NCI-H1694 (cell line): ENCODE data around the gene DACH2.

Experiments
- DNase-seq: peaks from one replicate; lab custom pipeline; 2025; lab: John Stamatoyannopoulos, UW

DACH2 gene

DNA sequence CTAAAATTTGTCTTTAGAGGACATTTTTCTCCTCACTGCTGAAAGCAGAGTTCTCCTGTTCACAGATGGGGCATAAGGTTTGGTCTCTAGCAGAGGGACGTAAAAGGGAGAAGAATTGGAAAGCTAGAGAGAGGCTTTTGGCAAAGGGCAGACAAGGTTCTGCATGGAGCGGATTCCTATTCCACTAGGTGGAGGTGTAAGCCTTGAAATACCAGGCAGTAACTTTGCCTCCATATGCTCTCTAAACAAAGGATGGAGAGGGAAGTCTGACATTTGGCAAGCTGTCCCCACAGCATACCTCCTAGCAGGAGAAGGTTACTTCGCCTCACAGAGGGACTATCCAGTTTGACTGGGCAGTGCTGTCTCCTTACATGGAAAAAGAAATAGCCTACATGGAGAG is 174.7 kb downstream of the DACH2 start:
- no peak for DNase-seq

DNA sequence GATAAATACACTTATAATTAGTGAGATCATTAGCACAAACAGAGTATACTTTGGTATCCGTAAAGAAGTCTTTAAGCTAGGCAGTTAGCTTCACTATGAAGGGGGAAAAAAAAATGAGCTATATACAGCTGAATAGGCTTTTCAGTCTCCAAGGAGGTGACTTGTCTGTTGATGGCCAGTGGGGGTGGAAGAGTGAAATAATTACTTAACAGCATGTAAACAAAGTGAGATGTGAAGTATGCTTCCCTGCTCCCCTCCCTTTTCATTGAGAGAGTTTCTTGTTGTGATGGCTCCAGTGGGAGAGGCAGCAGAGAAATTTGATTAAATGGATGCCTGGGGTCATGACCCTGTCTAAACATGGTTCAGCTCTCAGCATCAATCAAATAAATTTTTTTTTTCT is 180.9 kb downstream of the DACH2 start:
- DNase-seq, result no peak

DNA sequence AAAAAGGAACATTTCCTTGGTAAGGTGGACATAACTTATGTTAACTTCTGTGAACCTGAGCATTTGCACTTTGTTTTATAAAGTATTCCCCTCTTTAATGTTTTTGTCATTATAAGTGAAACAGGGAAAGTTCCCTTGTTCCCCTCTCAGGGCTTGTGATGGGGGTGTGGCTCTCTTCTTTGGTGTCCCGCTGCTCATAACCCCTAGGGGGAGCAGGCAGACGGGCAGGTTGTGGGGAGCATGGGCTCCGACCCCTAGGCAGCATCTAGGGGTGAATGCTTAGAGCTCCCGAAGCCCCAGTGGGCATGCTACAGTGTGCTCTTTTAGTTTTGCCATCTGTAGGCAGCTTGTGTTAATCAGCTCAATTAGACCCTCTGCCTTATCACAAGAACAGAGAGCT is 200.4 kb downstream of the DACH2 start:
- no peak for DNase-seq

DNA sequence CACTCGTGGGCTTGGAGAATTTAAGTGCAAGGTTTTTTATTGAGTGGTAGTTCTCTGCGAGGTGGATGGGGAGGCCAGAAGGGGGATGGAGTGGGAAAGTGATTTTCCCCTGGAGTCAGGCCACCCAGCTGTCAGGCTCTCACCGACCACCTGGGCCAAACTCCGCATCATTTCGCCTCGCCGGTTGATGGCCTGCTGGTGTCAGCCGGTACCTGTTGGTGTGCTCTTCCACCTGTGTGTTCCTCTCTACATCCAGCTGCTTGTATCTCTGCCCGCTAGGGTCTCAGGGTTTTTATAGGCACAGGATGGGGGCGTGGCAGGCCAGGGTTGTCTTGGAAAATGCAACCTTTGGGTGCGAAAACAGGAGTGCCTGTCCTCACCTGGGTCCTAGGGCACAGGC is 200.9 kb downstream of the DACH2 start:
- no peak for DNase-seq

DNA sequence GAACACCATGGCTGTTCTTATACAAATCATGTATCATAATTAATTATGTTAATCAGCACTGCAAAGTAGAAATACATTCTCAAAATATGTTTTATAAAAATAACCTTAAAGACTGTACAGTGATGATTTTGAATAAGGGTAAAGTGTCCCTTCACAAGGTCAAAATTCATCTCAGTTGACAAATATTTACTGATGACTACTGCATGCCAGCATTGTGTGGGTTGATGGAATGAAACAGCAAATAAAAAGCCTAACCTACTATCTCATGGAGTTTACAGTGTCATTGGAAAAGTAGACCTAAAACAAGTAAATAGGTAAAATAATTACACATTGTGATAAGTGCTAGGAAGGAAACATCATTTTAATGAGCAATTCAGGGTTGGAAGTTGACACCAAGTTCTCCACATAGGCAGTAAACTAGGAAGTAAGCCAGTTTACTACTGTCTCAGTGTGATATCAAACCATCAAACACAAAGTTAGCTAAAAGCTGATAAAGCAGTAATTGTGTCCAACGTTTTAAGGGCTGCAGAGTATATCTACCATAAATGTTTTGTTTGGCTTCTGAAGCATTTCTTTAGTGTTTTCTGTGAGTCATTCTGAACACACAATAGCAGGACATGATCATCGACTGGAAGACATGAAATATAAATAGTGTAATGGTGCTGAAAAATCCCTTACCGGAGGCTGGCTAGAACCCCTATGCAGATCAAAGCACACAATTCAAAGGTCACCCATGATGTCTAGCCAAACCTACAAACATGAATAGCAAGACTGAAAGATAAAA is 221.8 kb downstream of the DACH2 start:
- no peak for DNase-seq

DNA sequence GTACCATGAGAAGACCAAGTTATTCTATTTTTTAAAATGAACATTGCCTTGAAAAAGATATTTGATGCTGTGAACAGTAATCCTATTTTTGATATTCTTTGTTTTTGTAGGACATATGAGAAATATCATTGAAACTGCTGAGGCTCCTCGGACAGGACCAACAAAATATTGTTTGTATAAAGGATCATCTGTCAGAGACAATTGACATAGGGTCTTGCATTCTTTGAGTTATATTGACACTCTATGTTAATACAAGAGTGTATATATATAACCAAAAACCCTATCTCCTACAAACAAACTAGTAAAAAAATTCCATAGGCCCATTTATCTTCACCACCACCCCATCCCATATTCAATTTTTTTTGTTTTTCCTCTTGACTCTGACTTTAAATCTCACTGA is 222.7 kb downstream of the DACH2 start:
- no peak for DNase-seq

DNA sequence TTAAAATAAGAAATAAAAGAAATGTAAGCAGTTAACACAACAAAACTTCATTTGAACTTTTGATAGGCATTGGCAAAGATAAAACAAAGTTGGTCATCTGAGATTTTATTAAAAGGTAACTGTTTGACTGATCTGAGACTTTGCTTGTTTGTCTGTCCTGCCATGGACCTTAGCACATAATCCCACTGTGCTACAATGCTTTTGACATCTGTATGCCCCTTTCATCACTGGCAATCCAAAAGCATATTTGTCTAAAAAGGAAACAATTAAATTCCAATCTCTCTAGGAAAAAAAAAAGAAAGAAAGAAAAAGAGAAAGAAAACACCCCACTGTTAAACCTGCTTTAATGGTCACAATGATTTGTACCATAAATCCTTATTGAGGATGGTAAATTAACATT is 231.0 kb downstream of the DACH2 start:
- DNase-seq, result no peak

DNA sequence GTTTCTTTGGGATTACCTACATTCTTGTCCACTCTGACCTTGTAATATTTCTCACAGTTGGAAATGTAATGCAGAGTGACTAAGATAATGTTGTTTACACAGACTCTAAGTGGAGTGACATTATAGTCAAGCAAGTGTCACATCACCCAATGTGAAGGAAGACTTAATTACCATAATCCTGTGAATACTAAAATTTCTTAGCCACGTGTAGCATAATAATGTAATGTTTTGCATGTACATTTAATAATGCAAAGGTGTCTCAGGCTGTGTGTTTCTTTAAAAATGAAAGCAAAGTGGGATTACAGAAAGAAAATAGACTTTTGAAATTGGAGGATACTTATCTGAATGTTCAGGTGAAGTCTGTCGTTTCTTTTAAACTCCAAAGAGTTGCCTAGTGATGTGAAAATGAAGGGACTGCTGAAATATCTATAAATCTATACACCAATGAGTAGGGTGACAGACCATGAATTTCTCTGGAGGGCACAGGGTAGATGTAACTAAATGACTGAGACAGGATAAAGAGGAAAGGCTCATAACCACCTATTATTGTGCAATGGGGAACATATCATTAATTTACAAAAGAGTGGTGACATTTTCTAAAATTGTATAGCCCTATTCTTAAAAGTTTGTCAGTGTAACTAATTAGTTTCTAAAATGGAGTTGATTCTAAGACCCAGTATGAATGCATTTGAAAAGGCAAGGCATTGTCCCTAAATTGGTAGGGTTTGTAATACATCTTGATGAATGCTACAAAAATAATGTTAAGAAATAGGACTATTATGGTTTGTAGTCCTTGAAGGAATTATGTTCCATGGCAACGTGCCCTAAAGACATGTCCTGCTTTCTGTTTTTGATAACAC is 235.7 kb downstream of the DACH2 start:
- no peak for DNase-seq

DNA sequence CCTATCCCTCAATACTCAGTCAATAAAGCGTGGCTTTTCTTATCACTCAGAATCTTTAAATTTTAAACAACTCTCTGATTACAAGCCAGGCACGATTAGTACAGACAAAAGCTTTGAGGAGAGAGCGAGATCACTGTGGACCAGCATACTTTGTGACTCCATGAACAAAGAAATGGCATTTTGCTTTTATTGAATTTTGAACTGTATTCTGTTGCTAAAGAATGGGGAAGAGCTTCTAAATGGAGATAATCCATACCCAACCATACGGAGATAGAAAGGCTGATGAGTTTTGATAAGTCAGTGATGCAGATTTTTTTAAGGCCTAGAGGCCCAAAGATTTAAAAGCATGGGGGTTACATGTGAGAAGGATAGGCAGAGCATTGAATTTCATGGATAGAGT is 259.1 kb downstream of the DACH2 start:
- DNase-seq, result no peak

DNA sequence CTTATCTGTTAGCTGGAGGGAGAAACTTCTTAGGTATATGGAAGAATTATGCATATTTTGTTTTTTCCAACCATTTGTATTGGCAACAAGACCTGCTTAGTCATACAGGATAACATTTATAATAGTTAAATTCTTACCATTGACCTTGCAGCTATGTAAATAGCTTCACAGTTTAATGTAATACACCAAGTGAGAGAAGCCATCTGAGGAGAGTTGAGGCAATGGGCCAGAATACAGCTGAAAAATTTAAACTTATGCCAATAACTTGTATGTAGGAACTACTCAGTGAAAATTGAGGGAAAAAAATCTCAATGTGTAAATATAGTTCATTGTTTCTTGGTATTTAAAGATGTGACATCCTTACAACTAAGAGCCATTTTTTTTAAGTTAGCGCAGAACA is 273.5 kb downstream of the DACH2 start:
- DNase-seq, result no peak

DNA sequence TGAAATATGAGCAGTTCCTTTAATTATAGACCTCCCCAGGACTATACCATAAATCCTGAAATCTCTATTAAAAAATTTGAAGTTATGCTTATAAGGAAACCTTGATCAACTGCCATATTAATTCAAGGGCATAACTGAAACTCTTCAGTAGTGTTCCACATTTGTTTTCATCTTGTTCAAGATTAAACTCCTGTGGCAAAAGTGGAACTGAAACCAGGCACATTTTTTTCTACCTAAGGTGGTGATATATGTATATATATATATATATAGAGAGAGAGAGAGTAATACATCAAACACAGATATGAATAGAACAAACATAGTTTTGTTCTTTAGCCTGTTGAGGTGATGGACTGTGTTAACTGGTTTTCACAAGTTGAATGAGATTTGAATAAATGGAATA is 287.9 kb downstream of the DACH2 start:
- DNase-seq, result no peak

DNA sequence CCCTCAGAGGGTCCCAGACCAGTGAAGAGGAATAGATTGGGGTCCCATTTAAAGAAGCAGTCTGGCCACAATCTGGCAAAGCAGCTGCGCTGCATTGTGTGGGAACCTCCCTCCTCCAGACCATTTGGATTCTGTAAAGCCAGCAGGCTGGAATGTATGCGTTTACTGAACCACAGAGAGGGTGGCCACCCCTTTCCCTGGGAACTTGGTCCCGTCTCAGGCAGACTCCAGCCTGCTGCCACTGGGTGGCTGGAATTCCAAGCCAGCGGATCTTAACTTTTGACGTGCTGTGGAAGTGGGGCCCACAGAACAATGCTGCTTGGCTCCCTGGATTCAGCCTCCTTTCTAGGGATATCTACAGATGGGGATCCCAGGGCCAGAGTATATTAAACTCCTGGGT is 307.2 kb downstream of the DACH2 start:
- DNase-seq, result no peak

DNA sequence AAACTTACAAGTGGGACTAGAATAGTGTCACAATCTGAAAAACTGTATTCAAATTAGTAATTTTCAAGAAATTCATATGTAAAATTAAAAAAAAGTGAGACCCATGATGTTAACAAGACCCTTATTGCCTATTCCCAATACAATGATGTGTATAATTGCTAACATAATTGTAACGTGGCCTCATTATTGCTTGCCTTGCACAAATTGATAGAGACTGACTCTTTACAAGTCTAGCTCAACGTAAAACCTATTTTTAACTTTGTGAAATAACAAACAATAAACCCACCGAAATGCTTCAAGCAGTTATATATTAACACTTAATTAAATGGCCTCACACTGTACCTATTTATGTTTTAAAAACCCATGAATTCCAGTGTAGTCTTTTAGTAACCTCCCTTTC is 312.5 kb downstream of the DACH2 start:
- no peak for DNase-seq

DNA sequence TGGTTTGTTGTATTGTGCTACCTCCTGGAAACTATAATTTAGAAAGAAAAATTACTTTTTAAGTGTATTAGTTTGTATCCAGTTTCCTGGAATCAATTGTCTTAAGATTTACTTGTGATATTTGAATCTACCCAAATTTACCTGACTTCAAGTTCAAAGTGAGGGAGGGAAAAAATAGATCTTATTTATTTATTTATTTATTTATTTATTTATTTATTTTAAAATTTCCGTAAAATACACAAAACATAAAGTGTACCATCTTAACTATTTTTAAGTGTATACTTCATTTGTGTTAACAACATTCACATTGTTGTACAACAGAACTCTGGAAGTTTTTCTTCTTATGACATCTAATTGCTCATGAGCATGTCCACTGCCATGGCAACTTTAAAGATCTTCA is 356.0 kb downstream of the DACH2 start:
- DNase-seq, result no peak

DNA sequence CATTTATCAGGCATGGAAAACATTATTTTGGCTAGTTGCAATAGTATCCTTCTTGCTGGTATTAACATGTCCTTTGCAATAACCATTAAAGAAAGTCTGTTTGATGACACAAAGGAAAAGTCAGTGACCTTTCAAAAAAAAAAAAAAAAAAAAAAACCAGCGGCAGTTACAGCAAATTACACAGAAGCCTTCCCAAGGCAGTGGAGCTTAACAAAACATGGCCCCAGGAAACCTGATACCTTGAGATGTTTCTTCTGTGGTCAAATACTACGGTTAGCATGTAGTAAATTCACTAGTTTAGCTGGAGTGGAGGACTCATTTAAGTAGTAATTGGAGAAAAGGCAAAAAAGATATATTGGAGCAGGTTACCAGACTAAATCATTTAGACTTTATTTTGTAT is 359.1 kb downstream of the DACH2 start:
- no peak for DNase-seq

DNA sequence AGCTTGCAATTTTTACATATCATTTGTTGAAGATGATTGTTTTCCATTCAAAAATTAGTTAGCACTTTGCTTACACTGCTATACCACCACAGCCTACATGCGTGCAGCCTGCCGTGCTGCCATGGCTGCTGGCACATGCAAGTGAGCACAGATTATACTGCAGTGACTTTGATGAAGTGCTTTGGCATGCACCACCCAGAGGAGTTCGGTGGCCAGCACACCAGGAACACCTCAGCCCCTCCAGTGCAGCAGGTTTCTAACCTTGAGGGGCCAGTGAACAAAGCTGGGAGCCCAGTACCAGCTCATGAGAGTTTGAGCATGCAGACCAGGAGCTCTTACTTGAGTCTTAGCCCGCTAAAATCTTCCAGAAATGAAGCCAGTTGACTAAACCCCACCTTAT is 431.5 kb downstream of the DACH2 start:
- no peak for DNase-seq

DNA sequence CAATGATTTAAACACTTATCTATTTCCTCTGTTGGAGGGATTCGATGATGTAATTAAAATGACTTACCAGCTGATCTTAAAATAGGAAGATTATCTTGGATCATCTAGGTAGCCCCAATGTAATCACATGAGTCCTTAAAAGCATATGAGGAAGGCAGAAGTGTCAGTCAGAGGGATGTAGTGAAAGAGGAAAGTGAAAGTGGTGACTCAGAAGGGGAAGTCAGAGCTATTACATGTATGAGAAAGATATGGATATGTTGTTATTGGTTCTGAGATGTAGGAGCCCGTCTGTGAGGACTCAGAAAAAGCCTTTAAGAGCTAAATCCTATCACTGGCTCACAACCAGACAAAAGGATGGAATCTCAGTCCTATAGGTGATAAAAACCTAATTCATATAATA is 456.4 kb downstream of the DACH2 start:
- DNase-seq, result no peak

DNA sequence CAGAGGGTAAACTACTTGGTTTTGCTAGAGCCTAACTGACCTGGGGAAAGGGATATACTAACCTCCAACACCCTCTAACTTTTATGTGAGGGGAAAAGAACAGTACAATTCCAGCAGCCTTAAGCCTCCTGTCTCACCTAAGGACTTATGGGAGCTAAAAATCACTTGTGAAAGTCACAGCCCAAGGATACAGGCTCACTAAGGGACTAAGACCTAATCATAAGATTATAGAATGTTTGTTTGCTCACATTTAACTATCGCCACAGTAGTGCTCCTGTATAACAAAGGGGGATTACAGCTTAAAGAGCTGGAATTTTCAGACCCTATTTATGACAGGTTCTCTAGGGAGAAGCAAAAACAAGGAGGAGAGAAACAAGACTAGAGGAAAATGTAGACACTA is 548.7 kb downstream of the DACH2 start:
- DNase-seq, result no peak

DNA sequence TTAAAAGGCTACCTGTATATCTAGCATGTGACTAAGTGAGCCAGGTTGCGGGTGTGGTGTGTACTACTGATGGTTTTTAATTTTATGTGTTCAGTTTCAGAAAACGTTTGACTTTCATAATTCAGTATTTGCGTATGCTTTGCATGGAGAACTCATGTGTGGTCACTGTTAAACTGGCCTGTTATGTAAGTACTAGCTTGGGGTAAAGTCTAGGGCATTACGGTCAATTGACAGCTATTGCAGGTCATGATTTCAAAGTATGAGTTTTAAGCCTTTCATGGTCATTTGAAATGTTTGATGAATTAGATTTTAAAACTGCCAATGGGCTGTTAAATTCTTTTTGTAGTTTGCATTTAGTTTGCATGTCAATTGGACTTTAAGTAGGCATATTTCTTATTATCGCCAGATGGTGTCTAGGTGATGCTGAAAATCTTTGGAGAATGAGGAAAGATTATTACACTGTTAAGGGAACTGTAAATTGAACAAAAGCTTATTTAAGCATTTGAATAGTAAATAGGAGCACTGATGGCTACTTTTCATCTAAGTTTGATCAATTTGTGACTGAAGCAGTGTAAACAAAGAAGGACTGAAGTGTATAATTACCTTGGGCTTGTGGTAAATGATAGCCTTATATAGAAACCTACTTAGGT is 563.4 kb downstream of the DACH2 start:
- no peak for DNase-seq

DNA sequence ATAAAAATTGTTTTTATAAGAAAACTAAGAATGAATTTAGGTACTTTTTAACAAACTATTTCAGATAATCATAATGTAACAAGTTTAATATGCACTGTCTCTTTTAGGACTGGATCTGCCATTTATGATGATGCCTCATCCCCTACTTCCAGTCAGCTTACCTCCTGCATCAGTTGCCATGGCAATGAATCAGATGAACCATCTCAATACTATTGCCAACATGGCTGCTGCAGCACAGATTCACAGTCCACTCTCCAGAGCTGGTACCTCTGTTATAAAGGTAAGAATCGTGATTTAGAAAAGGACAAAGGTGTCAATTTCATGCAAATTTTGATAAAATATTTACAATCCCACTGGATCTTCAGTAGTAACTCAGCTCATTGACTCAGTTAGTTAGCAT is 566.2 kb downstream of the DACH2 start:
- no peak for DNase-seq

DNA sequence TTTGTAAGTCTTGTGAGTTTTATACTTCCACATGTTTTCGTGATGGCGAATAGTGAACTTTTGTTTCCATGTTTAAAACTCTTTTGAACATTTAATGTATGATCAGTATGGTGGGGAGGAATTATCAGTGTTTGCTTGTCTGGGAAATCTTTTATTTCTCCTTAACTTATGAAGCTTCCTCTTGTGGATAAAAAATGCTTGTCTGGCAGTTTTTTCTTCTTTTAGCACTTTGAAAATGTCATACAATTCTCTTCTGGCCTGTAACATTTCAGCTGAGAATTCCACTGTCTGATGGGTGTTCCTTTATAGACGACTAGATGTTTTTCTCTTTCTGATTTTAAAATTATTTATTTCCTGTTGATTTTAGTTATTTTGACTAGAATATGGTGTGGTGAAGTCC is 576.0 kb downstream of the DACH2 start:
- no peak for DNase-seq

DNA sequence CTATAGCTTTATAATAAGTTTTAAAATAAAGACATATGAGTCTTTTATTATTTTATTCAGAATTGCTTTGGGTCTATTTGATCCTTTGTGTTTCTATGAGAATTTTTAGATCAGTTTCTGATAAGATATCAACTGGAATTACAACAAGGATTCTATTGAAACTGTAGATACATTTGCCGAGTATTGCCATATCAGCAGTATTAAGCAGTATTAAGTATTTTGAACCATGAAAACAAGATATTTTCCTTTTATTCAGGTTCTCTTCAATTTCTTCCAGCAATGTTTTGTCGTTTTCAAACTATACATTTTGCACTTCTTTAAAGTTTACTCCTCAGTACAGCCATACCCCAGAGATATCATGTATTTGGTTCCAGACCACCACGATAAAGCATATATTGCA is 598.8 kb downstream of the DACH2 start:
- DNase-seq, result no peak

DNA sequence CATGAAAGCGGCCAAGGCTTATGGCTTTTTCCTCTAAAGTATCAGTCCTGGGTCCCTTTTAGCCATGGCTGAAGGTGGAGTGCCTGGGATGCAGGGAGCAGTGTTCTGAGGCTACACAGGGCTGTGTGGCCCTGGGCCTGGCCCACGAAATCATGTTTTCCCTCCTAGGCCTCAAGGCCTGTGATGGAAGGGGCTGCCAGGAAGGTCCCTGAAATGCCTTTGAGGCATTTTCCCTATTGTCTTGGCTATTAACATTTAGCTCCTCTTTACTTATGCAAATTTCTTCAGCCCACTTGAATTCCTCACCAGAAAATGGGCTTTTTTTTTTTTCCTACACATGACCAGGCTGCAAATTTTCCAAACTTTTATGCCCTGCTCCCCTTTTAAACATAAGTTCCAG is 657.0 kb downstream of the DACH2 start:
- no peak for DNase-seq
